ENCODE data around the gene APOBEC2. TPM values are rescaled to one million over a fixed set of nuclear protein-coding genes. Genes with fewer than 3 reads are reported as not detected.

Gene APOBEC2
- total and polyA plus RNA-seq, 2 of the 13 experiments (the other 11 are each of a cell fraction or from before 2014, with no cell fraction given) = 0.09 TPM; not detected in 1

- TF ChIP-seq RERE (CRISPR knock-in tag; IDR thresholded peaks at IDR 0.05; ENCODE audit: low read depth) (peak; percentile 62; the same call in 1 of the 2 replicates), NCOR1 (IDR thresholded peaks at IDR 0.05; ENCODE audit: borderline replicate concordance, low read length) (peak; percentile 82; the same call in 1 of the 2 replicates), ATF5 (CRISPR knock-in tag; IDR thresholded peaks at IDR 0.05; ENCODE audit: low read depth) (no peak), NFE2L1 (CRISPR knock-in tag; IDR thresholded peaks at IDR 0.05; ENCODE audit: borderline replicate concordance) (no peak), ZNF354B (CRISPR knock-in tag; IDR thresholded peaks at IDR 0.05) (0 out of 2 replicates have a peak, but pooled peaks have one; percentile 29), ZNF724P (CRISPR knock-in tag; IDR thresholded peaks at IDR 0.05; ENCODE audit: borderline replicate concordance) (no peak), CREM (IDR thresholded peaks at IDR 0.05) (peak; percentile 58; the same call in 1 of the 2 replicates), CREM (CRISPR knock-in tag; IDR thresholded peaks at IDR 0.05) (no peak), ZNF556 (CRISPR knock-in tag; IDR thresholded peaks at IDR 0.05; ENCODE audit: borderline replicate concordance) (peak; percentile 17; the same call in 1 of the 2 replicates), FOSL1 (CRISPR knock-in tag; IDR thresholded peaks at IDR 0.05; ENCODE audit: borderline replicate concordance) (peak; percentile 82; the same call in 1 of the 2 replicates), ZNF652 (CRISPR knock-in tag; IDR thresholded peaks at IDR 0.05; ENCODE audit: borderline replicate concordance, low read depth) (peak; percentile 82), SAFB2 (CRISPR knock-in tag; IDR thresholded peaks at IDR 0.05; ENCODE audit: borderline replicate concordance, low read depth) (no peak; the same call in 1 of the 2 replicates), ATM (IDR thresholded peaks at IDR 0.05; ENCODE audit: borderline replicate concordance) (no peak), PPARG (CRISPR knock-in tag; conservative IDR thresholded peaks at IDR 0.05) (0 out of 2 replicates have a peak, but pooled peaks have one; percentile 50), PHF21A (CRISPR knock-in tag; IDR thresholded peaks at IDR 0.05) (peak; percentile 93), EHMT2 (IDR thresholded peaks at IDR 0.05; ENCODE audit: borderline replicate concordance, low read depth, low read length) (0 out of 2 replicates have a peak, but pooled peaks have one; percentile 50), SSRP1 (CRISPR knock-in tag; IDR thresholded peaks at IDR 0.05) (peak; percentile 89), CENPT (CRISPR knock-in tag; IDR thresholded peaks at IDR 0.05; ENCODE audit: low read depth) (no peak), SATB2 (CRISPR knock-in tag; IDR thresholded peaks at IDR 0.05) (0 out of 2 replicates have a peak, but pooled peaks have one; percentile 57), MATR3 (CRISPR knock-in tag; IDR thresholded peaks at IDR 0.05) (no peak), CBX5 (CRISPR knock-in tag; IDR thresholded peaks at IDR 0.05; ENCODE audit: borderline replicate concordance) (peak; percentile 36; the same call in 1 of the 2 replicates), THAP7 (CRISPR knock-in tag; IDR thresholded peaks at IDR 0.05) (peak; percentile 77; the same call in 1 of the 2 replicates), MXD1 (CRISPR knock-in tag; IDR thresholded peaks at IDR 0.05) (no peak)
These were observed 12.7 kb upstream of the APOBEC2 start (continued) for GRCh38 chr6:41040101-41040939.
